ENCODE measurements around the gene CDC34. TPM values are rescaled to one million over a fixed set of nuclear protein-coding genes. Genes with fewer than 3 reads are reported as not detected.
A peak's percentile ranks its signal among the peaks of the same experiment; 100 is the strongest.

Gene CDC34
- total and polyA plus RNA-seq, 2 of the 8 experiments (the other 6 are each of a cell fraction or from before 2014, with no cell fraction given) = 95.9 to 129 TPM

- no peak overlapping the region for H2AFZ ChIP-seq (ENCODE audit: low read length)
- H3K4me2 ChIP-seq (ENCODE audit: insufficient read depth in 1 of 2, low read depth in 2 of 2, low read length in 2 of 2) = peak overlapping the region; percentile 68 to 74
- H3K4ac ChIP-seq (replicated peaks; ENCODE audit: insufficient read length, low read depth, low read length) = peak overlapping the region; percentile 44
- H3K9me3 ChIP-seq (ENCODE audit: insufficient read depth in 2 of 2, low read depth in 1 of 2, low read length in 1 of 2) = no peaks in the 10 kb centered on the region; a peak in 1 of 4 replicates
- 81% methylated on average over 20 of the region's 25 CpGs; no CpG with 5 or more reads in 1 of the 2 experiments for WGBS, 2 experiments (ENCODE audit: extremely low coverage in 1 of 2, insufficient coverage in 1 of 2, insufficient read length in 1 of 2, insufficient replicate concordance in 2 of 2, low coverage in 1 of 2, low lambda C conversion rate in 2 of 2, missing lambda C conversion rate in 1 of 2)
- H4K91ac ChIP-seq (replicated peaks; ENCODE audit: insufficient read length, low read length) = no peak overlapping the region
- H2AK5ac ChIP-seq (ENCODE audit: low read depth, low read length) = no peak overlapping the region
- H2BK12ac ChIP-seq (ENCODE audit: low read depth, low read length) = peak overlapping the region; percentile 50; the same call in 1 of the 2 replicates
- POLR2A ChIA-PET (ENCODE audit: partially characterized antibody) = interaction anchor here (0.7 to 5.1 kb wide), 13 partner anchors 9 to 240 kb away, joined by 3 to 43 read pairs (median 9); partner anchors contain the start of gene GZMM
- no peak overlapping the region for H2BK20ac ChIP-seq (ENCODE audit: low read length)
- peak overlapping the region in 2 of 4 experiments; percentile 82 to 86; a peak in 5 of 7 replicates for H3K9ac ChIP-seq (replicated peaks in 1 of 4; ENCODE audit: extremely low read depth in 1 of 4, low read depth in 3 of 4, low read length in 3 of 4)
- H3K79me2 ChIP-seq (ENCODE audit: control insufficient read depth in 1 of 2, insufficient read depth in 2 of 2, low read length in 2 of 2) = peaks cover 0 to 40% of the 10 kb centered on the region in 2 experiments; a peak in 2 of 4 replicates
- no peak for DNase-seq (ENCODE audit: low read depth in 1 of 2, low spot score in 2 of 2)
- no peak overlapping the region for H4K5ac ChIP-seq (ENCODE audit: insufficient read length, low read depth, low read length)
- no peak overlapping the region for H3K23ac ChIP-seq (ENCODE audit: insufficient read length)
- no peak overlapping the region for H3K18ac ChIP-seq (ENCODE audit: extremely low read depth, low read length)
- no peak overlapping the region for H2BK120ac ChIP-seq (replicated peaks; ENCODE audit: low read depth, low read length)
- no peaks in the 10 kb centered on the region for H3K27me3 ChIP-seq (replicated peaks in 1 of 4; ENCODE audit: control insufficient read depth in 3 of 4, extremely low read depth in 1 of 4, insufficient read depth in 3 of 4, low read length in 3 of 4)
- no peak overlapping the region for H2BK5ac ChIP-seq (ENCODE audit: low read depth, low read length)
- CTCF ChIA-PET (ENCODE audit: partially characterized antibody) = interaction anchor here (0.6 to 2.6 kb wide), 14 partner anchors 9 to 764 kb away, joined by 3 to 26 read pairs (median 4); no protein-coding TSS in a partner anchor
- H4K8ac ChIP-seq (ENCODE audit: extremely low read depth, insufficient read depth, low read length) = peak overlapping the region; percentile 85; the same call in 1 of the 2 replicates
- peaks cover 0 to 10% (median 8%) of the 10 kb centered on the region in 4 experiments; a peak in 6 of 7 replicates for H3K4me1 ChIP-seq (replicated peaks in 1 of 4; ENCODE audit: control insufficient read depth in 3 of 4, insufficient read depth in 4 of 4, low read length in 3 of 4)
- H3K27ac ChIP-seq (ENCODE audit: low read depth, low read length) = no peak overlapping the region
- peaks cover 8 to 24% (median 18%) of the 10 kb centered on the region in 4 experiments; a peak in 6 of 8 replicates for H3K36me3 ChIP-seq (ENCODE audit: control insufficient read depth in 2 of 4, insufficient read depth in 4 of 4, low read length in 3 of 4)
- peaks cover 18% of the 10 kb centered on the region for H3K79me1 ChIP-seq (ENCODE audit: low read depth, low read length)
- FAIRE-seq = no peak
- peaks cover 22 to 32% of the 10 kb centered on the region in 2 experiments for H4K20me1 ChIP-seq (replicated peaks in 1 of 2; ENCODE audit: control insufficient read depth in 1 of 2, insufficient read depth in 2 of 2, low read length in 2 of 2)
- peaks cover 5% of the 10 kb centered on the region; the same call in 1 of the 2 replicates for H3K23me2 ChIP-seq (ENCODE audit: low read depth, low read length)
- H3K4me3 ChIP-seq (ENCODE audit: extremely low read depth in 1 of 4, insufficient read depth in 2 of 4, low read depth in 3 of 4, low read length in 4 of 4) = peak overlapping the region; percentile 81 to 100 (median 84)
- no peak overlapping the region for H2BK15ac ChIP-seq (ENCODE audit: low read length)
- H3K14ac ChIP-seq (ENCODE audit: insufficient read length) = no peak overlapping the region
- no peak overlapping the region for H3K56ac ChIP-seq (replicated peaks; ENCODE audit: insufficient read length, low read depth, low read length)
- TF ChIP-seq RXRA (IDR thresholded peaks at IDR 0.05; ENCODE audit: insufficient read depth, low read depth, low read length) (no peak), TCF12 (IDR thresholded peaks at IDR 0.05; ENCODE audit: low read depth, low read length) (no peak), SIN3A (conservative IDR thresholded peaks at IDR 0.05 in 1 of 2, IDR thresholded peaks at IDR 0.05 in 1 of 2; ENCODE audit: low read depth in 1 of 2, low read length in 2 of 2) (no peak), JUND (IDR thresholded peaks at IDR 0.05; ENCODE audit: low read length) (no peak), HDAC6 (IDR thresholded peaks at IDR 0.05; ENCODE audit: low read depth, low read length) (no peak), CHD1 (IDR thresholded peaks at IDR 0.05; ENCODE audit: low read depth, low read length) (no peak), KDM5A (IDR thresholded peaks at IDR 0.05; ENCODE audit: low read length) (no peak), CHD2 (IDR thresholded peaks at IDR 0.05; ENCODE audit: low read length) (no peak), CBX8 (IDR thresholded peaks at IDR 0.05; ENCODE audit: borderline replicate concordance, low read depth, low read length) (no peak), EZH2 (IDR thresholded peaks at IDR 0.05; ENCODE audit: low read depth, low read length, severe bottlenecking) (no peak), BRCA1 (IDR thresholded peaks at IDR 0.05; ENCODE audit: low read depth, low read length) (no peak), GTF2F1 (IDR thresholded peaks at IDR 0.05; ENCODE audit: borderline replicate concordance, low read depth, low read length) (no peak)
Observed at GRCh38 chr19:533364-534058, 2.0 kb downstream of the CDC34 start.

Measured in H1 (cell line).